CD4-positive, alpha-beta T cell treated with Interleukin-4 for 4 hours (primary cell): ENCODE data around the gene SMPX.

Experiments
- DNase-seq: peaks from one replicate; pipeline ENCODE4 v3.0.0-alpha.2; 2020

SMPX gene

GRCh38 chrX:21656587-21657317, 101.2 kb downstream of the SMPX start:
- DNase-seq = no peak
